ENCODE measurements around the gene TMEM47.

Gene TMEM47

GRCh38 chrX:34656842-34657725 lies at the start of gene TMEM47:
Gene TMEM47, minus strand, starts transcription at chrX:34657285. Its CDS starts 256 bp downstream, at chrX:34657029.
- peak; percentile 65 for DNase-seq

- DNase-seq, result no peak
These were observed 30.0 kb upstream of the TMEM47 start for GRCh38 chrX:34687095-34687494.

GRCh38 chrX:34659575-34659974 lies 2.5 kb upstream of the TMEM47 start:
- no peak for DNase-seq

GRCh38 chrX:34658326-34658725 lies 1.2 kb upstream of the TMEM47 start:
- DNase-seq, result no peak

GRCh38 chrX:34657726-34658070 lies 613 bp upstream of the TMEM47 start:
- no peak for DNase-seq

GRCh38 chrX:34656467-34656841 lies 631 bp downstream of the TMEM47 start:
- DNase-seq, result no peak

- no peak for DNase-seq
These were observed 1.3 kb downstream of the TMEM47 start for GRCh38 chrX:34655501-34656455.

GRCh38 chrX:34654696-34655490 lies 2.2 kb downstream of the TMEM47 start:
- no peak for DNase-seq

- no peak for DNase-seq
These were observed 3.3 kb downstream of the TMEM47 start for GRCh38 chrX:34653811-34654210.

- DNase-seq, result no peak
These were observed 14.2 kb downstream of the TMEM47 start for GRCh38 chrX:34642849-34643248.

- peak; percentile 13 for DNase-seq
These were observed 19.0 kb downstream of the TMEM47 start for GRCh38 chrX:34638116-34638515.

- DNase-seq, result no peak
These were observed 22.7 kb downstream of the TMEM47 start for GRCh38 chrX:34634349-34634748.

- DNase-seq, result no peak
These were observed 24.7 kb downstream of the TMEM47 start for GRCh38 chrX:34632384-34632783.

GRCh38 chrX:34631479-34632220 lies 25.4 kb downstream of the TMEM47 start:
- no peak for DNase-seq

GRCh38 chrX:34629572-34629971 lies 27.5 kb downstream of the TMEM47 start:
- DNase-seq, result no peak

GRCh38 chrX:34624416-34624815 lies 32.7 kb downstream of the TMEM47 start:
- DNase-seq, result no peak

- DNase-seq, result no peak
These were observed 37.2 kb downstream of the TMEM47 start for GRCh38 chrX:34619920-34620319.

- DNase-seq, result no peak
These were observed 45.0 kb downstream of the TMEM47 start for GRCh38 chrX:34612036-34612435.

- no peak for DNase-seq
These were observed 58.7 kb downstream of the TMEM47 start for GRCh38 chrX:34598362-34598761.

GRCh38 chrX:34586936-34587335 lies 70.1 kb downstream of the TMEM47 start:
- no peak for DNase-seq

GRCh38 chrX:34586346-34586911 lies 70.7 kb downstream of the TMEM47 start:
- DNase-seq, result no peak

GRCh38 chrX:34585561-34585960 lies 71.5 kb downstream of the TMEM47 start:
- DNase-seq, result no peak
